Measurements from ENCODE around the gene VAPA. TPM values are rescaled to one million over a fixed set of nuclear protein-coding genes. Genes with fewer than 3 reads are reported as not detected.

The VAPA gene
- total RNA-seq, 4 donors from 2014 or later = 208 to 233 (median 221) TPM

- Histone ChIP-seq H3K36me3 (no peaks in the 10 kb centered on the region), H3K4me3 (no peak overlapping the region), H3K4me1 (peaks cover 0 to 16% (median 0%) of the 10 kb centered on the region in 4 donors), H3K27me3 (no peaks in the 10 kb centered on the region), H3K27ac (peak overlapping the region in 1 of 4 donors; percentile 82), H3K9me3 (no peaks in the 10 kb centered on the region)
- 98 to 100% methylated on average over 1 of the region's 1 CpG for WGBS, 2 donors
- DNase-seq (ENCODE audit: low spot score in 2 of 2) = no peak
- no peak for TF ChIP-seq POLR2A (IDR thresholded peaks at IDR 0.05)
- no peak for TF ChIP-seq CTCF (IDR thresholded peaks at IDR 0.05)
- no peak for TF ChIP-seq EP300 (IDR thresholded peaks at IDR 0.05)
Measured at GRCh38 chr18:9878095-9878494, 35.7 kb upstream of the VAPA start.

DNA sequence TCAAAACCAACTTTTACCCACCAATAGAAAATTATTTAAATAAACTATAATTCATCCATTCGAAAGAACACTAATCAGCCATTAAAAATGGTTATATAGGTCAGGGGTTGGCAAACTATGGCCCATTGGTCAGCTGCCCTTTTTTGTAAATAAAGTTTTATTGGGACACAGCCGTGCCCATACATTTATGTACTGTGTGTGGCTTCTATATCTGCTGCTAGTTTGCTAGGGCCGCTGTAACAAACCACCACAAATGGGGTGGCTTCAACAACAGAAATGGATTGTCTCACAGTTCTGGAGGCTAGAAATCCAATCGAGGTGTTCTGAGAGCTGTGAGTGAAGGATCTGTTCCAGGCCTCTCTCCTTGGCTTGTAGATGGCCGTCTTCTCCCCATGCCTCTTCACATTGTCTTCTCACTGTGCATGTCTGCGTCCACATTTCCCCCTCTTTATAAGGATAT lies 35.0 kb upstream of the VAPA start:
- Histone ChIP-seq H3K4me3 (no peak overlapping the region), H3K36me3 (no peaks in the 10 kb centered on the region), H3K9me3 (no peaks in the 10 kb centered on the region), H3K27ac (no peak overlapping the region), H3K27me3 (no peaks in the 10 kb centered on the region), H3K4me1 (peaks cover 0 to 16% (median 0%) of the 10 kb centered on the region in 4 donors)
- TF ChIP-seq POLR2A (IDR thresholded peaks at IDR 0.05) = no peak
- TF ChIP-seq CTCF (IDR thresholded peaks at IDR 0.05) = no peak
- no peak for TF ChIP-seq EP300 (IDR thresholded peaks at IDR 0.05)
- 96 to 98% methylated on average over 6 of the region's 6 CpGs for WGBS, 2 donors
- no peak for DNase-seq (ENCODE audit: low spot score in 2 of 2)

DNA sequence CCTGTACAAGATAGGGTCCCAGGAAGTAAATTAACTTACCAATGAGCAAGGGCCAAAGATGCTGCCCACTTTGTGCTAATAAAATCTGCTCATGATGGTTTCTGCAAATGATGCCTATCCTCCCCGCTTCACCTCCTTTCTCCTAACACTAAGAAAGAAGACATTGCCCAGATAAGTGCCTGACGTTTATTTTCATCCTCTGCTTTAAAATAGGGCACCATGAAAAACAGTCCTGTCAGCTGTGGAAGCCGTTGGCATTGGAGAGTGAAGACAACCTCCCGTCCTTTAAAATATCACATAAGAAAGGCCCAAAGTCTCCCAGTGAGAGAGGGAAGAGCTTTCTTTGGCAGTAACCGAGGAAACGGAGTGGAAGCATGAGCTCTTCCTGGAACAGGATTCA lies 29.7 kb upstream of the VAPA start:
- no peak overlapping the region for H3K4me3 ChIP-seq
- 86 to 90% methylated on average over 6 of the region's 6 CpGs for WGBS, 2 donors
- H3K27me3 ChIP-seq = no peaks in the 10 kb centered on the region
- no peaks in the 10 kb centered on the region for H3K4me1 ChIP-seq
- TF ChIP-seq CTCF (IDR thresholded peaks at IDR 0.05) (no peak), EP300 (IDR thresholded peaks at IDR 0.05) (no peak), POLR2A (IDR thresholded peaks at IDR 0.05) (no peak)
- H3K27ac ChIP-seq = no peak overlapping the region
- H3K36me3 ChIP-seq = no peaks in the 10 kb centered on the region
- no peak for DNase-seq (ENCODE audit: low spot score in 2 of 2)
- H3K9me3 ChIP-seq = no peaks in the 10 kb centered on the region

GRCh38 chr18:9884532-9885140 lies 29.2 kb upstream of the VAPA start:
- TF ChIP-seq EP300 (IDR thresholded peaks at IDR 0.05) (no peak), CTCF (IDR thresholded peaks at IDR 0.05) (no peak), POLR2A (IDR thresholded peaks at IDR 0.05) (no peak)
- Histone ChIP-seq H3K27ac (no peak overlapping the region), H3K27me3 (no peaks in the 10 kb centered on the region), H3K36me3 (no peaks in the 10 kb centered on the region), H3K4me1 (no peaks in the 10 kb centered on the region), H3K4me3 (no peak overlapping the region), H3K9me3 (no peaks in the 10 kb centered on the region)
- DNase-seq (ENCODE audit: low spot score in 2 of 2) = no peak
- 91 to 93% methylated on average over 12 of the region's 12 CpGs for WGBS, 2 donors

GRCh38 chr18:9885170-9886004 lies 28.4 kb upstream of the VAPA start, which contains the start of gene TXNDC2:
Gene TXNDC2, plus strand, starts transcription at chr18:9885973. Its CDS starts 708 bp downstream, at chr18:9886681.
- H3K27ac ChIP-seq = no peak within 1 kb of the TSS

More at GRCh38 chr18:9885170-9886004, 28.4 kb upstream of the VAPA start, which contains the start of gene TXNDC2:
- 89 to 91% methylated on average over 8 of the region's 8 CpGs for WGBS, 2 donors
- Histone ChIP-seq H3K4me3 (no peak within 1 kb of the TSS), H3K27me3 (no peaks in the 10 kb centered on the region), H3K36me3 (no peaks in the 10 kb centered on the region), H3K4me1 (no peaks in the 10 kb centered on the region), H3K9me3 (no peaks in the 10 kb centered on the region)
- DNase-seq (ENCODE audit: low spot score in 2 of 2) = no peak
- TF ChIP-seq EP300 (IDR thresholded peaks at IDR 0.05) (no peak), POLR2A (IDR thresholded peaks at IDR 0.05) (no peak), CTCF (IDR thresholded peaks at IDR 0.05) (no peak)
